Transverse colon (tissue), 4 donors: Measurements from ENCODE around the gene SLC2A13. TPM values are rescaled to one million over a fixed set of nuclear protein-coding genes. Genes with fewer than 3 reads are reported as not detected.
A peak's percentile ranks its signal among the peaks of the same experiment; 100 is the strongest.

Source experiments
- DNase-seq: peaks from one replicate; pipeline ENCODE4 v3.0.0-alpha.2; 2019
- H3K27ac ChIP-seq, 4 donors: fragments of 200-600 bp; sonication (generic); 2 replicates each; pipeline ENCODE4 v1.5.1; 2016 to 2018; ENCODE audit warnings: inconsistent platforms in 4 of 4
- H3K27me3 ChIP-seq: fragments of 200-600 bp; sonication (generic); 2 replicates; pipeline ENCODE4 v1.5.1; 2017; ENCODE audit warnings: inconsistent platforms
- H3K36me3 ChIP-seq, 4 donors: fragments of 200-600 bp; sonication (generic); 2 replicates each; pipeline ENCODE4 v1.5.1; 2017 to 2019; ENCODE audit warnings: inconsistent platforms in 4 of 4
- H3K4me1 ChIP-seq, 4 donors: fragments of 200-600 bp; sonication (generic); 2 replicates each; pipeline ENCODE4 v1.5.1; 2017 to 2020; ENCODE audit warnings: inconsistent platforms in 4 of 4
- H3K4me3 ChIP-seq, 4 donors: fragments of 200-600 bp; sonication (generic); 1 replicate in 1 of 4; 2 replicates in 3 of 4; pipeline versions ENCODE4 v1.5.1 to v1.6.1; 2017 to 2019; ENCODE audit warnings: inconsistent platforms in 4 of 4
- H3K9me3 ChIP-seq, 2 donors: fragments of 200-600 bp; sonication (generic); 2 replicates each; pipeline ENCODE4 v1.5.1; 2017 to 2019; ENCODE audit warnings: inconsistent platforms in 2 of 2
- EP300 ChIP-seq: sonication (generic); formaldehyde crosslinking; IDR thresholded peaks from one replicate; pipeline ENCODE4 v1.6.1; 2017; ENCODE audit warnings: antibody characterized with exemption, low read depth
- POLR2A ChIP-seq: fragments of 450-650 bp; IDR thresholded peaks from one replicate; pipeline ENCODE4 v1.6.1; 2016; ENCODE audit warnings: antibody characterized with exemption, mild to moderate bottlenecking, moderate library complexity
- POLR2AphosphoS5 ChIP-seq, 3 donors: sonication (generic); formaldehyde crosslinking; IDR thresholded peaks; one replicate each; pipeline ENCODE4 v1.6.1; 2016; ENCODE audit warnings: antibody characterized with exemption in 3 of 3
- WGBS, 2 donors: methylation state at CpG; one replicate each; pipeline ENCODE4 v1.1.5; 2018; ENCODE audit warnings: low coverage in 1 of 2; 5-methylcytosine and 5-hydroxymethylcytosine counted together
- in situ Hi-C, 4 donors: fragments of 200-750 bp; cut with MboI; loops; one replicate each; pipeline versions ENCODE4 v1.15.0 to v1.15.1; 2017; ENCODE audit warnings: low sequenced_read_pairs in 3 of 4, low pct_ligation_motif_present in 1 of 4, low pct_unique_long_range_greater_than_20kb in 1 of 4
- intact Hi-C: fragments of 100-400 bp; cut with DNase I; formaldehyde crosslinking; loops from one replicate; pipeline ENCODE4 v1.15.1; 2023; ENCODE audit warnings: low total_unique reads
- total RNA-seq, 4 donors: library from RNA; depleted of rRNA; stranded (reverse); fragments of >200 nt; gene quantifications; one replicate each; pipeline ENCODE4 v1.1.0, GENCODE V29; 2016
- TF ChIP-seq, protein P1 (sequence below), 5 experiments: fragments of 200-600 bp in 3 of 5; fragments of 450-650 bp in 2 of 5; sonication (generic) in 3 of 5; IDR thresholded peaks; 1 replicate in 2 of 5; 2 replicates in 3 of 5; pipeline ENCODE4 v1.5.1; 2016 to 2017; ENCODE audit warnings: antibody characterized with exemption in 5 of 5, inconsistent platforms in 3 of 5, mild to moderate bottlenecking in 2 of 5, moderate library complexity in 1 of 5

Gene SLC2A13
- total RNA-seq, 4 donors from 2014 or later: 31.8 to 70.7 (median 46.8) TPM

DNA sequence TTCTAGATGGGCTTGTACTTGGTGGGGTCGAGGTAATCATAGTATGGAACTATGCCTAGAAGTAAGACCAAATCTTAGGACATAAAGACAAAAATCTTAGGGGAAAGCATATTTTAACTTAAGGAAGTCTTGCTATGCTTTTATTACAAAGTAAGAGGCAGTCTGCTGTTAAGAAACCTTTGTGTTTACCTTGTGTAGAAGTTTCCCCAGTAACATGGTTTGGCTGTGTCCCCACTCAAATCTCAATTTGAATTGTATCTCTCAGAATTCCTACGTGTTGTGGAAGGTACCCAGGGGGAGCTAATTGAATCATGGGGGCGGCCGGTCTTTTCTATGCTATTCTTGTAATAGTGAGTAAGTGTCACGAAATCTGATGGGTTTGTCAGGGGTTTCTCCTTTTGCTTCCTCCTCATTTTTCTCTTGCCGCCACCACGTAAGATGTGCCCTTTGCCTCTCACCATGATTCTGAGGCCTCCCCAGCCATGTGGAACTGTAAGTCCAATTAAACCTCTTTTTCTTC, 323.8 kb downstream of the SLC2A13 start:
- Histone ChIP-seq H3K4me1 (peaks cover 0 to 23% (median 20%) of the 10 kb centered on the region in 4 donors), H3K27ac (peak overlapping the region in 1 of 4 donors; percentile 5), H3K4me3 (no peak overlapping the region), H3K9me3 (no peaks in the 10 kb centered on the region), H3K36me3 (no peaks in the 10 kb centered on the region), H3K27me3 (no peaks in the 10 kb centered on the region)
- DNase-seq: no peak
- in situ Hi-C loops (no loop called here), intact Hi-C loops (no loop called here)
- WGBS, 2 donors: 63 to 77% methylated on average over 6 to 7 of the region's 7 CpGs
- TF ChIP-seq, protein P1, sequence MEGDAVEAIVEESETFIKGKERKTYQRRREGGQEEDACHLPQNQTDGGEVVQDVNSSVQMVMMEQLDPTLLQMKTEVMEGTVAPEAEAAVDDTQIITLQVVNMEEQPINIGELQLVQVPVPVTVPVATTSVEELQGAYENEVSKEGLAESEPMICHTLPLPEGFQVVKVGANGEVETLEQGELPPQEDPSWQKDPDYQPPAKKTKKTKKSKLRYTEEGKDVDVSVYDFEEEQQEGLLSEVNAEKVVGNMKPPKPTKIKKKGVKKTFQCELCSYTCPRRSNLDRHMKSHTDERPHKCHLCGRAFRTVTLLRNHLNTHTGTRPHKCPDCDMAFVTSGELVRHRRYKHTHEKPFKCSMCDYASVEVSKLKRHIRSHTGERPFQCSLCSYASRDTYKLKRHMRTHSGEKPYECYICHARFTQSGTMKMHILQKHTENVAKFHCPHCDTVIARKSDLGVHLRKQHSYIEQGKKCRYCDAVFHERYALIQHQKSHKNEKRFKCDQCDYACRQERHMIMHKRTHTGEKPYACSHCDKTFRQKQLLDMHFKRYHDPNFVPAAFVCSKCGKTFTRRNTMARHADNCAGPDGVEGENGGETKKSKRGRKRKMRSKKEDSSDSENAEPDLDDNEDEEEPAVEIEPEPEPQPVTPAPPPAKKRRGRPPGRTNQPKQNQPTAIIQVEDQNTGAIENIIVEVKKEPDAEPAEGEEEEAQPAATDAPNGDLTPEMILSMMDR (IDR thresholded peaks at IDR 0.05): no peak
- no peak for TF ChIP-seq EP300
- no peak for TF ChIP-seq POLR2A
- no peak for TF ChIP-seq POLR2AphosphoS5 (IDR thresholded peaks at IDR 0.05)

DNA sequence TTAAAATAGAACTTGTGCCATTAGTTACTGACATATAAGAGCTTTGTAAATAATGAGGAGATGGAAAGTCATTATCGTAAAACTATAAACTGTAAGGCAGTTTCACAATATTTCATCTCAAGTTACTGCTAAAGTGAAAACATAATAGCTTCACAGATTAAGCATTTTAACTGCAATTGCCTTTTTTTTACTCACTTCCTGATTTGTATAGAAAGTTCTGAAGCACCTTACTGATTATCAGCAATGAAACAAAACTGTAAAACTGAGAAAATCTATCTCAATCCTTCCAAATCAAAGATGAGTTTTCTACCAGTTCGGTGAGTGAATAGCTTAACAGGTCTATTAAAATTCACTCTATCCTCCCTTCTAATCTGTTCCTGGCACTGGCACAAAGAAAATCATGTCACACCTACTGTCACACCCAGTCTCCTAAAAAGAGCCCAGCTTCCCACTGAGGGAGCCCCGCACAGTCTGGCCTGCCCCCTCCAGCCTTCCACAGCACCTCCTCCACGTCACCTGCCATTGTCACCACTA, 324.9 kb downstream of the SLC2A13 start:
- Histone ChIP-seq H3K27me3 (no peaks in the 10 kb centered on the region), H3K36me3 (no peaks in the 10 kb centered on the region), H3K27ac (peak overlapping the region in 3 of 4 donors; percentile 5 to 28 (median 18)), H3K4me1 (peaks cover 0 to 23% (median 20%) of the 10 kb centered on the region in 4 donors), H3K4me3 (no peak overlapping the region), H3K9me3 (no peaks in the 10 kb centered on the region)
- no peak for TF ChIP-seq POLR2A
- TF ChIP-seq EP300: no peak
- TF ChIP-seq POLR2AphosphoS5 (IDR thresholded peaks at IDR 0.05): no peak
- TF ChIP-seq, protein P1 (IDR thresholded peaks at IDR 0.05): no peak
- in situ Hi-C loops: no loop called here
- intact Hi-C loops: no loop called here
- DNase-seq: no peak
- 43 to 69% methylated on average over 2 to 4 of the region's 4 CpGs for WGBS, 2 donors

DNA sequence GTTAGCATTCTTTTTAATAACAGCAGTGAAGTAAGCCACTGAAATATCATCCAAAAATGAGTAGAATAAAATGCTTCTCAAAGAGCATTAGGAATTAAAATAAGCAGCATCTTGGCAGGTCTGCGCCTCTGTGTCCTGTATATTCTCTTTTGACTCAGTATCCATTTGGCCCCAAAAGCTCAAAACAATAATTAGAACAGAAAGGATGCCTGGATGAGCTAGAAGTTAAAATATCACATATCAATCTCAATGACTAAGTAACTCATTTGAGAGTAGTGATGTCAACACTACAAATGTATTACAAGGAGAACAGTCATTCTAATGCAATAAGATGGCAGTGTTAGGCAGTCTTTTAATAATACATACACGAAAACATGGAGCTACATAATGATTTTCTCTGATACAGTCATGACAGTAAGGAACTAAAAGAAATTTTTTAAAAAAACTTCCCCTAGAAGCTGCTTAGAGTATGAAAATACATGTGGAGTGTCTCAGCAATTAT, 325.4 kb downstream of the SLC2A13 start:
- Histone ChIP-seq H3K4me1 (peaks cover 0 to 23% (median 20%) of the 10 kb centered on the region in 4 donors), H3K36me3 (no peaks in the 10 kb centered on the region), H3K9me3 (no peaks in the 10 kb centered on the region), H3K4me3 (no peak overlapping the region), H3K27me3 (no peaks in the 10 kb centered on the region), H3K27ac (peak overlapping the region in 2 of 4 donors; percentile 18 to 28)
- no peak for DNase-seq
- intact Hi-C loops (no loop called here), in situ Hi-C loops (no loop called here)
- WGBS, 2 donors: 60 to 64% methylated on average over 2 of the region's 2 CpGs
- TF ChIP-seq, protein P1 (IDR thresholded peaks at IDR 0.05): no peak
- no peak for TF ChIP-seq POLR2A
- TF ChIP-seq EP300: no peak
- TF ChIP-seq POLR2AphosphoS5 (IDR thresholded peaks at IDR 0.05): no peak

DNA sequence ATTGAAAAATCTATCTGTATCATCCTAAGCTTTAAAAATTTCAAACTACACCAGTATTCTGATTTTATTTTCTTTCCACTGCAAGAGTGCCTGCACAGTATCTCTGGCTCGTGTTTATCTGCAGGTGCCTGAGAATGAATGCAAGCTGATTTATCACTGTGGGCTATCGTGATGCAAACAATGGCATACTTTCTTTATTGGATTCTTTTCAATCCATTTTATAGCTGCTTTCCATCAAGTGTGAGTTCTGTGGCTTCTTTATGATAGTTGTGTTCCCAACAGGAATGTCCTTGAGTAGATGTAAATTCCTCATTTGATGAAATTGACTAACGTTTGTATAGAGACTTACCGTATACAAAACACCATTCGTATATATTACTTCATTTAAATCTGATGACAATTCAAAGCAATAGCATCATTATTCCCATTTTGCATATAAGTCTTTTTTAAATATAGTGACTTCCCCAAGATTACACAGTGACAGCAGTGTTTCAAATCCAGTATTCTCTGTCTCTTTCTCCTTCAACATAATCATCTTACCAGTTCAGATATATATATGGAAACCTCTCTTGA, 326.0 kb downstream of the SLC2A13 start:
- TF ChIP-seq POLR2A: no peak
- TF ChIP-seq EP300: no peak
- TF ChIP-seq, protein P1 (IDR thresholded peaks at IDR 0.05): no peak
- no peak for TF ChIP-seq POLR2AphosphoS5 (IDR thresholded peaks at IDR 0.05)
- H3K4me3 ChIP-seq: no peak overlapping the region
- peak overlapping the region in 1 of 4 donors; percentile 28 for H3K27ac ChIP-seq
- no peaks in the 10 kb centered on the region for H3K9me3 ChIP-seq
- H3K27me3 ChIP-seq: no peaks in the 10 kb centered on the region
- intact Hi-C loops (no loop called here), in situ Hi-C loops (no loop called here)
- H3K4me1 ChIP-seq: peaks cover 0 to 23% (median 20%) of the 10 kb centered on the region in 4 donors
- no peak for DNase-seq
- H3K36me3 ChIP-seq: no peaks in the 10 kb centered on the region
- WGBS, 2 donors: 37 to 48% methylated on average over 5 of the region's 5 CpGs
